PC-9 (cell line): Measurements from ENCODE around the gene KLHL40.

Source experiments
- EZH2 ChIP-seq: fragments of 200-600 bp; sonication (generic); IDR thresholded peaks from 2 replicates; pipeline ENCODE4 v1.8.0; 2017; ENCODE audit warnings: antibody characterized with exemption, low read depth
- TF ChIP-seq, protein P1 (sequence below): fragments of 200-600 bp; sonication (generic); conservative IDR thresholded peaks from 2 replicates; pipeline ENCODE4 v1.6.1; 2017; ENCODE audit warnings: mixed run types, antibody characterized with exemption, mild to moderate bottlenecking, moderate library complexity

DNA sequence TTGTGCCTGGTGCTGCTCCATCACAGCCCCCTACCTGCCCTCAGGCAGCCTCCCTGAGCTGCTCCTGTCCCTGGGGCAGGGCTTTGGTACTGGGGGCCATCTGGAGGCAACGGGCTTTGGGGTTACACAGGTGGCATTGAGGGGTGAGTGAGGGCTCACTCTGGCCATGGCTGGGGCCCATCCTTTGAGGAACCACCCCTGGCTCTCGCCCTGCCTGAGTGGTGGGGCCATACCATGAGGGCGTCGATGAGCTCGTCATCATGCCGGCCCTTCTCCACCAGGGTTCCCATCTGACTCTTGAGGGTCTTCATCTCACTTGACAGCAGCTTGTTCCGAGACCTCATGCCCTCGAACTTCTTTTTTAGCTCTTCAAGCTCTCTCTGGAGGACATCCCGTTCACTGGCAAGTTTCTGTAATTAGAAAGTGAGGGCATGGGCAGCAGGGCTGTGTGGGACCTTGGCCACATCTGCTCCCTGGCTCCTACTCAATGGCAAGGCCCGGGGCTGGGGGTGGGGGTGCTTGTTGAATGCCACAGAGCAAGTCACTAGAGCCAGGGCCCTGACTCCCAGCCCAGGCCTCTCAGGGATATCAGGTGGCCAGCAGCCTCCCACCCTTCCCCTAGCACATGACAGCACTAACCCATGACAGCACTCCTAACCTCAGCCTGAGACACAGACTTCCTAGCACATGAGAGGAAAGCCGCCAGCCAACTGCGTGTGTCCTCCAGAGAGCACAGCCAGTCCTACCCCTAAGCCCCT lies 54.2 kb downstream of the KLHL40 start:
- TF ChIP-seq, protein P1, sequence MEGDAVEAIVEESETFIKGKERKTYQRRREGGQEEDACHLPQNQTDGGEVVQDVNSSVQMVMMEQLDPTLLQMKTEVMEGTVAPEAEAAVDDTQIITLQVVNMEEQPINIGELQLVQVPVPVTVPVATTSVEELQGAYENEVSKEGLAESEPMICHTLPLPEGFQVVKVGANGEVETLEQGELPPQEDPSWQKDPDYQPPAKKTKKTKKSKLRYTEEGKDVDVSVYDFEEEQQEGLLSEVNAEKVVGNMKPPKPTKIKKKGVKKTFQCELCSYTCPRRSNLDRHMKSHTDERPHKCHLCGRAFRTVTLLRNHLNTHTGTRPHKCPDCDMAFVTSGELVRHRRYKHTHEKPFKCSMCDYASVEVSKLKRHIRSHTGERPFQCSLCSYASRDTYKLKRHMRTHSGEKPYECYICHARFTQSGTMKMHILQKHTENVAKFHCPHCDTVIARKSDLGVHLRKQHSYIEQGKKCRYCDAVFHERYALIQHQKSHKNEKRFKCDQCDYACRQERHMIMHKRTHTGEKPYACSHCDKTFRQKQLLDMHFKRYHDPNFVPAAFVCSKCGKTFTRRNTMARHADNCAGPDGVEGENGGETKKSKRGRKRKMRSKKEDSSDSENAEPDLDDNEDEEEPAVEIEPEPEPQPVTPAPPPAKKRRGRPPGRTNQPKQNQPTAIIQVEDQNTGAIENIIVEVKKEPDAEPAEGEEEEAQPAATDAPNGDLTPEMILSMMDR = no peak
- no peak for TF ChIP-seq EZH2
